GM19193 (cell line): ENCODE results near the gene GRIN1.

Experiments used
- POLR2A ChIP-seq: IDR thresholded peaks from 4 replicates; pipeline ENCODE4 v1.6.1; 2011; ENCODE audit not compliant: insufficient read depth, insufficient read length; ENCODE audit errors: extremely low read depth

The GRIN1 gene

GRCh38 chr9:137138722-137139467 is at the start of gene GRIN1:
TSS of gene GRIN1 (plus strand) at chr9:137139154. CDS start at chr9:137139487, 333 bp downstream.
- no peak for TF ChIP-seq POLR2A

GRCh38 chr9:137089232-137089947 is 49.6 kb upstream of the GRIN1 start:
- no peak for TF ChIP-seq POLR2A

- TF ChIP-seq POLR2A: no peak
These were observed 43.1 kb upstream of the GRIN1 start for GRCh38 chr9:137095664-137096517.

GRCh38 chr9:137096785-137097546 is 42.0 kb upstream of the GRIN1 start:
- TF ChIP-seq POLR2A: no peak

- TF ChIP-seq POLR2A: no peak
These were observed 41.0 kb upstream of the GRIN1 start for GRCh38 chr9:137097761-137098462.

- no peak for TF ChIP-seq POLR2A
These were observed 39.7 kb upstream of the GRIN1 start for GRCh38 chr9:137099231-137099630.

GRCh38 chr9:137103206-137103999 is 35.6 kb upstream of the GRIN1 start:
- no peak for TF ChIP-seq POLR2A

GRCh38 chr9:137105814-137106661 is 32.9 kb upstream of the GRIN1 start:
- no peak for TF ChIP-seq POLR2A

GRCh38 chr9:137106662-137107250 is 32.2 kb upstream of the GRIN1 start:
- no peak for TF ChIP-seq POLR2A

GRCh38 chr9:137107312-137107921 is 31.5 kb upstream of the GRIN1 start:
- TF ChIP-seq POLR2A: peak; percentile 18

- no peak for TF ChIP-seq POLR2A
These were observed 31.0 kb upstream of the GRIN1 start for GRCh38 chr9:137107982-137108381.
